Esophagus squamous epithelium (tissue), 4 donors: Measurements from ENCODE around the gene CDC42.
A peak's percentile ranks its signal among the peaks of the same experiment; 100 is the strongest.

Source experiments
- CTCF ChIP-seq, 6 experiments: fragments of 450-650 bp in 4 of 6; fragments of 200-600 bp in 2 of 6; sonication (generic) in 2 of 6; IDR thresholded peaks; one replicate each; pipeline ENCODE4 v1.5.1; 2016 to 2019; ENCODE audit warnings: antibody characterized with exemption in 6 of 6, mild to moderate bottlenecking in 4 of 6, moderate library complexity in 4 of 6
- POLR2A ChIP-seq, 4 donors: fragments of 450-650 bp; IDR thresholded peaks; one replicate each; pipeline ENCODE4 v1.6.1; 2017; ENCODE audit warnings: antibody characterized with exemption in 4 of 4, mild to moderate bottlenecking in 4 of 4, moderate library complexity in 3 of 4

GRCh38 chr1:22025368-22026155 is 26.9 kb upstream of the CDC42 start:
- TF ChIP-seq POLR2A (IDR thresholded peaks at IDR 0.05) (peak in 2 of 4 donors; percentile 77 to 85), CTCF (IDR thresholded peaks at IDR 0.05) (peak in 1 of 6 experiments; percentile 7)
